ENCODE data around the gene STK24.
"Not testable (repeated sequence)": the region's sequence is repeated elsewhere in the genome, so short reads cannot be mapped to it uniquely, and the experiment has no call there.

STK24 gene

GRCh38 chr13:98428256-98428966 lies 148.5 kb downstream of the STK24 start:
- DNase-seq: no peak

- no peak for DNase-seq
Measured at GRCh38 chr13:98427331-98427995, 149.4 kb downstream of the STK24 start.

- no peak for DNase-seq
Measured at GRCh38 chr13:98423417-98423816, 153.5 kb downstream of the STK24 start.

- DNase-seq: no peak
Measured at GRCh38 chr13:98422046-98422445, 154.9 kb downstream of the STK24 start.

GRCh38 chr13:98420554-98421175 lies 156.2 kb downstream of the STK24 start:
- DNase-seq: no peak

GRCh38 chr13:98419786-98420553 lies 156.9 kb downstream of the STK24 start:
- DNase-seq: no peak

GRCh38 chr13:98416408-98416807 lies 160.5 kb downstream of the STK24 start:
- DNase-seq: peak; percentile 91

GRCh38 chr13:98415326-98416070 lies 161.4 kb downstream of the STK24 start:
- DNase-seq: no peak

GRCh38 chr13:98413796-98414195 lies 163.1 kb downstream of the STK24 start:
- DNase-seq: no peak

- DNase-seq: not testable (repeated sequence)
Measured at GRCh38 chr13:98413278-98413677, 163.6 kb downstream of the STK24 start.

GRCh38 chr13:98411617-98412265 lies 165.2 kb downstream of the STK24 start:
- no peak for DNase-seq

GRCh38 chr13:98411013-98411412 lies 165.9 kb downstream of the STK24 start:
- no peak for DNase-seq

GRCh38 chr13:98410612-98411011 lies 166.3 kb downstream of the STK24 start:
- no peak for DNase-seq

- no peak for DNase-seq
Measured at GRCh38 chr13:98409281-98409680, 167.6 kb downstream of the STK24 start.

- no peak for DNase-seq
Measured at GRCh38 chr13:98407575-98407974, 169.3 kb downstream of the STK24 start.

GRCh38 chr13:98406971-98407370 lies 169.9 kb downstream of the STK24 start:
- peak; percentile 16 for DNase-seq

GRCh38 chr13:98406427-98406826 lies 170.5 kb downstream of the STK24 start:
- no peak for DNase-seq

- DNase-seq: no peak
Measured at GRCh38 chr13:98405690-98406344, 171.1 kb downstream of the STK24 start.

- DNase-seq: no peak
Measured at GRCh38 chr13:98405107-98405571, 171.8 kb downstream of the STK24 start.

- no peak for DNase-seq
Measured at GRCh38 chr13:98403076-98403475, 173.8 kb downstream of the STK24 start.

- peak; percentile 69 for DNase-seq
Measured at GRCh38 chr13:98401934-98402333, 175.0 kb downstream of the STK24 start.

Measured in NCI-H510A (cell line).